CD4-positive, alpha-beta T cell treated with Interleukin-6 at 100 ng/mL for 8 hours (primary cell): Measurements from ENCODE around the gene FAM25G.
"Not testable (repeated sequence)": the region's sequence is repeated elsewhere in the genome, so short reads cannot be mapped to it uniquely, and the experiment has no call there.

Source experiments
- DNase-seq: peaks from one replicate; pipeline ENCODE4 v3.0.0-alpha.2; 2020; ENCODE audit warnings: mixed read lengths, low spot score

The FAM25G gene

DNA sequence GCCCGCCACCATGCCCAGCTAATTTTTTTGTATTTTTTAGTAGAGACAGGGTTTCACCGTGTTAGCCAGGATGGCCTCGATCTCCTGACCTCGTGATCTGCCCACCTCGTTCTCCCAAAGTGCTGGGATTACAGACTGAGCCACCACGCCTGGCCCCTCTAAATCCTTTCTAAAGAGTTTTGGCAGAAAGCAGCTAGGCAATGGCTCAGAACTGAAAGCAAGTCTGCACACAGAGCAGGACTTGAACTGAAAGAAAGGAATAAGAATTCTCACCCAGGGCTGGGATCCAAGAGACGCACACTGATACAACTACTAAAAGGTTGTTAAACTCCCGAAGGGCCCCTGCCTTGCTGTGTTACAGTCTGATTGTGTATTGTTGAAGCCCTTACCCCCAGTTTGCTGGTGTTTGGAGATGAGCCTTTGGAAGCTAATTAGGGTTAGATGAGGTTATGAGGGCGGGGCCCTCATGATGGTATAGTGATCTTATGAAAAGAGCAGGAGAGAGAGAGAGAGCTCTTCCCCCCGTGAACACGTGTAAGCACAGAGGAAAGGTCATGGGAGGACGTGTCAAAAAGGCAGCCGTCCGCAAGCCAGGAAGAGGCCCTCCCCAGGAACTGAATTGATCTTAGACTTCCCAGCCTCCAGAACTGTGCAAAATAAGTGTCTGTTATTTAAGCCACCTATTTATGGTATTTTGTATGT lies 26.1 kb downstream of the FAM25G start:
- DNase-seq: not testable (repeated sequence)

DNA sequence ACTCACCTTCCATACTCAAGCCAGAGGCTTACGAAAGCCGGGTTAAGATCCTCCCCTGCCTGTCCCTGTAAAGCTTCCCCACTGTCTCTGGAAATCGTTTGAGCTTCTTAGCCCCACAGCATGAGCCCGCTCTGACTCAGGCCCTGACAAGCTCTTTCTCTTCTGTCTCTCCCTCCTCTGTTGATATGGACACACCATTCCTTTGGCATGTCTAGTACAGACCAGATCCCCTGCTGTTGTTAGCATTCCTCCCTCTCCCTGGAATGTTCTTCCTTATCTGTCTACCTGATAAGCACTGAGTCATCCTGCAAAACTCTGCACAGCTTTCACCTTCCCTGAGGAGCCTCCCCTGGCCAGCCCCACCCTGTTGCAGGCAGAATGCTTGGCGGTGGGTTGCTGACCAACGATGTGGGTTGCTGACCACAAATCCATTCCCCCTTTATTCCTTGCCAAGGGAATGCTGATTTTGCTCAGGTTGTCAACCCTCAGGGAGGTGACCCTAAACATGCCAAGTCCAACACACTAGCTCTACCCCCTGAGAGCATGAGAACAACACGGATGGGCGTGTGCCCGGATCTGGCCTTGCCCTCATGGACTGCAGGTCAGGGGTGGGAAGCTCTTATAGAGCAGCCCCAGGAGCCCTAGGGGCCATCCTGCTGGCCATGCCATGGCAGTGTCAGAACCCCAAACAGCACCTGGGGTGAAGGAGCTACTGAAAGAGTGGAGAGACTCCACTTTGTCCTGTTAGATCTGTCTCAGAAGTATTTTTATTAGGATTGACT lies 28.7 kb downstream of the FAM25G start:
- DNase-seq: not testable (repeated sequence)

DNA sequence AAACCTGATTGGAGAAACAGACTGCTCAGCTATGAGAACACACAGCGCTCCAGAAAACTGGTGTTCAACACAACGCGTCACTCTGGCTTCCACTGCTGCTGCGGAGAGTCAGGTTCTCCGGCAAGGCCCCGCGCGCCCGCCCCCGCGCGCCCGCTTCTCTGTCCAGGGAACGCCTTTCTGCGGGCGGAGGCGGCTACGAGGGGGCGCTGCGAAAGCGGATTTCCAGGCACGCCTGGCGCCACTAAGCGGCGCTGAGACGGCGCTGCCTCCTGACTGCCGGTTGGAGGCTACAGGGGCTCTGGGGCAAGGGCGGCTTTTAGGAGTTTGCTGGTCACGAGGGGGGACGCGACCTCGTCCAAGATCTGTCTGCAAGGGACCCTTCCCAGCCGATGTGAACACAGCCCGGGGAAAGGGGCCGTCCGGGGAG lies 30.2 kb downstream of the FAM25G start:
- DNase-seq: not testable (repeated sequence)

DNA sequence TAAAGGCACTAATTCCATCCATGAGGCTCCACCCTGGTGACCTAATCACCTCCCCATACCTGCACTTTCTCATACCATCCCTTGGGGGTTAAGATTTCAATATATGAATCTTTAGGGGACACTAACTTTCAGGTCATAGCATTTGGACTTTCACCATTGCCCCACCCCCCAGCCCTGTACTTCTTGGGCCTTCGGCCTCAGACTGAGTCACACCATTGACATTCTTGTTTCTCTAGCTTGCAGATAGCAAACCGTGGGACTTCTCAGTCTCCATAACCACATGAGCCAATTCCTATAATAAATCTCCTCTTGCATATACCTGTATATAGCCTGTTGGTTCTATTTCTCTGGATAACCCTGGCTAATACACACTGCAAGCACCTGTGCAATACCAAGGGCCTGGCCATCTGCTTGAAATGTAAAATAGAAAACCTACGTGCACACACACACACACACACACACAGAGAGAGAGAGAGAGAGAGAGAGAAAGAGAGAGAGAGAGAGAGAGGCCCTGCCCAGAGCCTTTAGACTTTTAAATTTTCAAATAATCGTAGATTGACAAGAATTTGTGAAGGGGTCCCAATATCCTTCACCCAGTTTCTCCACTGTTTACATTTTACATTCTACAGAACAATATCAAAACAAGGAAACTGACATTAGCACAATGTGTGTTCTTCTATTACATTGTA lies 32.9 kb downstream of the FAM25G start:
- no peak for DNase-seq

DNA sequence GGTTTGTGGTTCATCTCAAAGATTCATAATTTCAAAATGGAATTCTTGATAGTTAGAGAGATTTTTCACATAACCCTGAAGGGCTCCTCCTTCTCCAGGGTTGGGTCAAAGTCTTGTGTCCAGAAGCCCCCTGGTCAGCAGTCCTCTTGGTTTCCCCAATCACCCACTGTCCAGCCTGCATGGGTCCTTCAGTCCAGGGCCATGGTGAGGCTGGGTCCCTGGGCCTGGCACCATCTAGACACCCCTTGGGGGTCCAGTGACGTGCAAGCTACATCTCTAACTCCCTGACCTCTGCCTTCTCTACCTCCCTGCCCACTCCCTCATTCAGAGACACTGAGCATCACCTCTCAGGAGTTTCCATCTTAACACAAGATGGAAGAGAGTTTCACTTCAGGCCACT lies 33.7 kb downstream of the FAM25G start:
- no peak for DNase-seq

DNA sequence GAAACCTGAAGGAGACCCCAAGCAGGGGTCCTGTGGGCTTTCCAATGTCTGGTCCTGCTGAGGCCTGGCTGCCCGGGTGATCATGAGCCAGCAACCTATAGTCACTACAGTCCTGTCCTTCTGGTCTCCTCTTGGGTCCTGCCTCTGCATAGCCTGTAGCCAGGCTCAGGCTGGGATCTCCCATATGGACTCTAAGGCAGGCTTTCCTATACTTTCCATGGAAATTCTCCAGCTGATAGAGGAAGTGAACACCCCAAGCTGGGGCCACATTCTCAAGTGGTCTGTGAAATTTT lies 34.0 kb downstream of the FAM25G start:
- no peak for DNase-seq

DNA sequence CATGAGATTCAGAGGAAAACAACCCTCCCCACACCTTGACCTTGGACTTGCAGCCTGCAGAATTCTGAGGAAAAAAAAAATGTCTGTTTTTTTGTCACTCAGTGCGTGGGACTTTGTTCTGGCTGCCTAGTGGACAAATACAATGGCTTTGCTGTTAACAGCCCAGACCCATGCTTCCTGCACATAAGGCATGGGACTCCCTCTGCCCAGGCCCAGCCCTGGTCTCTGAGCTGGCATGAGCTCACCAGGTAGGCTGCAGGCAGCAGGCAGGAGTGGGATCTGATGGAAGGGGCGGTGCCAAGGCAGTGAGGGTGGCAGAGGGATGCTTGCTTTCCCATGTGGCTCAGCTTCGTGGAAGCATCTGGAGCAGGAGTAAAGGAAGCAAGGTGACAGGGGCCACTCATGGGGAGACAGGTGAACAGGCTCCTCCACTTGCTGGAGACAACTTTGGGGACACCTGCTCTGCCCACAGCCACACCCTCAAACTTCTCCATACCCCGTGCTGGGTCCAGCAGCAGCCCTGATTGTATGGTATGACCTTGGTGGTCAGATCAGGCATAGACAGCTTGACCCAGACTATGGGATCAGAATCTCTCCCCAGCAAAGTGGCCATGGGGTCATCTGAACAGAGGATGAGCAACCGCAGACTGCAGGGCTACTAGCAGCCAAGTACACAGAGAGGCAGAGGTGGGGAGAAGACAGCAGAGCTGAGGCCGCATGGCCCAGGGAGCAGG lies 34.5 kb downstream of the FAM25G start:
- DNase-seq: no peak

DNA sequence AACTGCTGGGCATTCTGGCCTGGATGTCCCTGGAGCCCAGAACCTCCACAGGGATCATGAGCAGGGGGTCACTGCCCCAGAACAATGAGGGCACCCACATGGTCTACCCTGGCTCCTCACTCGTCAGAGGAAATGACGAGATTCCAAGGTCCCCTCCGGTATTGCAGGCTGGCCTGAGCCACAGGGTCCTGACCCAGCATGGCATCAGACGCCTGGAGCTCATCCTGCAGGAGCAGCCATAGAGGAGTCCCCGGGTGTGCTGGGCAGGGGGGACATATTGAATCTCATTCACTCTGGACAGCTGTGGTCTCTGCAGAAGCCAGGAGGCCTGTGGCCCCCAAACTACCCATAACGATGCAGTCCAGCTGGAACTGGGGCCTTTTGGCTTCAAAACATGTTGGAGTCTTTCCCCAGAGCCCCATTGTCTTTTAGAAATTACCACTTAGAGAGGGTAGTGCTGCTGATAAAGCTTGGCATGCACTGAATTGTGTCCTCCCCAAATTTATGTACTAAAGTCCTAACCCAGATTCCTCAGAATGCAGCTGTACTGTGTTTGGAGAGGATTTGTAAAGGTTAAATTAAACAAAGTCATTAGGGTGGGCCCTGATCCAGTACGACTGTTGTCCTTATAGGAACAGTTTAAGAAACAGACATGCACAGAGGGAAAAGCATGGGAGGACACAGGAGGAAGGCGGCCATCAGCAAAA lies 35.3 kb downstream of the FAM25G start:
- DNase-seq: no peak

DNA sequence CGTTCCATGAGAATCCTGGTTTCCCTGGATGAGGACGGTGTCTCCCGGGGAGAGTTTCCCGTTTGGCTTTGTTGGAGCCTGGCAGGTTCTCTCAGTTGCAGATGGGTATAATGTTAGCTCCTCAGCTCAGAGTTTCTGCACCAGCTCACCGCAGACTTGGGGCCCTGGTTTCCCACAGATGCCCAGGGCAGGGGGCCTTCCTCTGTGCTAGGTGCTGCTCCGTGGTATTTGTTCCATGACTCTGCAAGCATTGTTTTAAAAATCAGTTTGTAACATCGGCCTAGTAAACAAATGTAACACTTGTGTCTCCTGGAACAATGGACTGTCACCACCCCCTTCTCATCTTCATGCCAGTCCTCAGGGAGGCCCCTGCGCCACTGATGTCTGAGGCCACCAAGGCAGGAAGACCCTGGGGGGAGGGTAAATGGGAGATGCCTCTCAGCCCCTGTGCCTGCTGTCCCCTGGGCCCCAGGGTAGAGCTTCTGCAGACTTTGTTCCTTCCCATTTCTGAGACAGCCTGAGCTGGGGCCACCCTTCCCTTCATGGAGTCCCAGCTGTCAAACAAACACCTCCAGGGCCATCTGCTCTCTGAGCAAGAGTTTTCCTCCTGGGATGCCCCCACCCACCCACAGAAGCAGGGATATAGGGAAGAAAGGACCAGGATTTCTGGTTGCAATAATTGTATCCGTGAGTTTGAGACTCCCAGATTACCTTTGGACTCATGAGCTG lies 36.0 kb downstream of the FAM25G start:
- not testable (repeated sequence) for DNase-seq

DNA sequence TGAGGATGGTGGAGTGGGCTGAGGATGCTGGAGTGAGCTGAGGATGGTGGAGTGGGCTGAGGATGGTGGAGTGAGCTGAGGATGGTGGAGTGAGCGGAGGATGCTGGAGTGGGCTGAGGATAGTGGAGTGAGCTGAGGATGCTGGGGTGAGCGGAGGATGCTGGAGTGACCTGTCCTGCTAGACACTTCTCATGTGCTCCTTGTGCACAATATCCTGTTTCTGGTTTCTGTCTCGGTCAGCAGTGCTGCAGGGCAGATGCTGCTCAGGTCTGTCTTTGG lies 36.8 kb downstream of the FAM25G start:
- no peak for DNase-seq

DNA sequence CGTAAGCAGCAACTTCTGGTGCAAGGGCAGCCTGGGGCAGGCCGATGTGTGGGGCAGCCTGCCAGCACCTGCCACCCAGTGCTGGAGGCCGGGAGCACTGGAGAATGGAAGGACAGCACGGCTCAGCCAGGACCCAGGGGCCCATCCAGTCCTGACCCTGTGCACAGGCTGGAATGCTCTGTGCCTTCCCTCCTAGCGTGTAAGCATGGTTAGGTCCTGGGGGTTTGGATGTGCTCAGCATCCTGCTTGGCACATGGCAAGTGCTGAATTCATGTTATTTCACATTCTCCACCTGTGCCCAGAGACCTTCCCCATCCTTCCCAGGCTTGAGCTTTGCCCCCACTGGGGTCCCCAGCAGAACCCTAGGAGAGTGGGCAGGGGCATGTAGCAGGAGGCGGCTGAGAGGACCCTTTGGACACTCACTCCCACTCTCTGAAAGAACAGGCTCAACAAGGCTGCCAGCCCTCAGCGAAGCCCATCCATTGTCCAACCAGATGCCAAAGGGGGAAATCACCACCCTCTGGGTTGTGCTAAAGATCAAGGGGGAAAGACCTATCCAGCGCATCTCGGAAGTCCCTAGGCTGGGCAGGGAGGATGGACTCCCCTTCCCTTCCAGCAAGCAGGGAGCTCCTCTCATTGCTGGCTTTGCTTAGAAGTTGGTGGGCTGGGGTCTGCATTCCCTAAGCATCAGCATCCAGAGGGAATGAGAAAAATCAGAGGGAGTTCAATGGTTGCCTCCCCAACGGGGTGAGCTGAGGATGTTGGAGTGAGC lies 37.3 kb downstream of the FAM25G start:
- no peak for DNase-seq

DNA sequence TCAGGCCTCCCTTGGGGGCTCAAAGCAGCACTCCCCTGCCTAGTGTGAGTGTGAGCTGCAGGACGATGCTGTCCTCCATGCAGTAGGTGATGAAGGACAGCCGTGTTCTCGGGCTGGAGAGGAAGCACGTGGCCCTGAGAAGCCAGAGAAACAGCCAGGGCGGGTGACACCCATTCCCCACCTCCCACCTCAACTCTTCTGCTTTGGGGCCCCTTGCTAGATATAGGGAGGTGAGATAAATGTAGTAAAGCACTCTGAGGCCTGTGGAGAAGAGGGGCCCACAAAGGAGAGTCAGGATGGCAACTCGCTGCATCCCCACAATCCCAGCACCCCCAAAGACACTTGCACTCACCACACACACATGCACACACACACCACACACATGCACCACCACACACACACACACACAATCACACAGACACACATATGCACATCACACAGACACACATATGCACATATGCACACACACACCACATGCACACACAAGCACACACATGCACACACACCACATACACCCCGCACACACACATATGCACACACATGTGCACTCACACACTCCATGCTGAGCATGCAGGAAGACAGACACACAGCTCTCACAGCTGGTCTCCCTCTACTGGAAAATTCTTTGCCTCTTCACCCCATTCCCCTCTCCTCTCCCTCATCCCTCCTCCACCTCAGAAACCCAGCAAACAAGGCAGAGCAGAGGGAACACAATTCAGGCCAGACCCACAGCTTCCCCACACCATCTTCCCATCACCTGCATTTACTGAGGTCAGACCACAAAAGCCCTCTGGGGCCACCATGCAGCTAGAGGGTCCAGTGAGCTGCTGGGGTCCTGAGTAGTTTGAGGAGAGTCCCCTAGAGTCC lies 38.1 kb downstream of the FAM25G start:
- no peak for DNase-seq

DNA sequence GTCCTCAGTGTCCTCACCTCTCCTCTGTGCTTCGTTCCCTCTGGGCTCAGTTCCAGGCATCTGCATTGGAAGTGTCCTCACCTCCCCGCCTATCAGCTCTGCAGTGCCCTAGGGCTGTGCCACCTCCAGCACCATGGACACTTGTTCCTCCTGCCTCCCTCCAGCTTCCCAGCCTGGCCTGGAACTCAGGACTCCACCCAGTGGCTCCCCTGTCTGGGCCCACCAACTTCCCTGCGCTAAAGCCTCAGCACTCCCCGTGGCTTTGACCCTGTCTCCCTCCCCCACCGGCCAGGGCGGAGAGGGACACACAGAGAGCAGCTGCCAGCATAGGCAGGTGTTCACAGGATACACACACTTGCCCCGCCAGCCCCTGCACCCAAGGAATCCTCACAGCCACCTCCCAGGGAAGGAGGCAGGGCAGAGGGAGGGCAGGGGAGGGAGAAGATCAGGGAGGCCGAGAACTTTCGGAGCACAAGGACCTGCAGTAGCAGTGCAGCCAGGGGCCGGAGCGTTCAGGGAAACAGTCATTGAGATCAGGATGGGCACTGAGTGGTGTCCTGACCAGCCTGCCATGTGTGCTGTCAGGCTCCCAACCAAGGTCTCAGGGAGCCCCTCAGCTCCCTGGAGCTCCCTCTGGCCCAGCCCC lies 38.9 kb downstream of the FAM25G start:
- no peak for DNase-seq

DNA sequence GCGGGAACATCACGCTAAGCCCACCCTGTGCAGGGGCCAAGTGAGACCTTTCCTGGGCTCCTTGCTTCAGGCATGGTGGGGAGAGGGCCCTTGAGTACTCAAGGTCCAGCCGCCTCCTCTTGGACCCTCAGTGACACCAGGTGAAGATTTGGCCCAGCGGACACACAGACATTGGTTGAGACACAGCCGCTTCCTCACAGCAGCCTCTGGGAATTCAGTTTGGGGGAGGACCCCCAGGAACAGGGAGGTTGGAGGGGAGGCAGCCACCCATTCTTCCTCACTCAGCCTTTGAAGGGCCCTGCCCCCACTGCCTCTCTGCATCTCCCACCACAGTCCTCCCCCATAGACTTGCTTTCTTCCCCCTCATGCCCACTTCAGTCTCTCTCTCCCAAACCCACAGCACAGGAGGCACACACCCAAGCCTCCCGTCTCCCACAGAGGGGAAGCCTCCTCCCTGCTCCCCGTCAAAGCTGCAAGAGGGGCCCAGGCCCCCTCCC lies 39.5 kb downstream of the FAM25G start:
- DNase-seq: no peak

DNA sequence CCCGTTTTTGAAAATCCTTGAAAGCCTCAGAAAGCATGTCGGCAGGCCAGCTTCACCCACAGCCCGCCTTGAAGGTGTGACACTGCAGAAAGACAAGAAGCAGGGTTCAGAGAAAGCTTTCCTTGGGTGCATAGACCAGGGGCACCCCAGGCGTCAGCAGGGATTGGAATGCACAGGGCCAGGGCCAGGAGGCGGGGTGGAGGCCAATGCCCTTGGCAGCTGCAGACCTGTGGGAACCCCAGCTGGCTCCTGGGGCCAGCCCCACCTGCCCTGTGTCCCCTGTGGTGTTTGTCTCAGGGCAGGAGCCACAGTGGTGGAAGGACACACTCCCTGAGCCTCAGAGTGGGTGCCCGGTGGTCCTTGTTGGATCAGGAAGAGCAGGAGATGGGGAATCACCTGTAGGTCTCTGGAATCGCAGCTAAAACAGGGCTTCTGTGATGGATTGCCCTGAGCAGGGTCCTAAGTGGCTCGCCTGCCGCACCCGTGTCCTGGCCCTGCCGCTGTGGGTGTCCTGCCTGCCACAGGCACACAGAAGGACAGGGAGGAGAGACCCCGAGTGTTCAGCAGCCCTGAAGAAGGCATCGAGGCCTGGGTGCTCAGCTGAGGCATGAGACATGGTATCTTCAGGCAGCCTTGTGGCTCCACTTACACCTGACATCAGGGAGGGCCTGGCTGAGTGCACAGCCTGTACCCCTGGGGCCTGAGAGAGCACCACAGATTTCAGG lies 40.1 kb downstream of the FAM25G start:
- no peak for DNase-seq

DNA sequence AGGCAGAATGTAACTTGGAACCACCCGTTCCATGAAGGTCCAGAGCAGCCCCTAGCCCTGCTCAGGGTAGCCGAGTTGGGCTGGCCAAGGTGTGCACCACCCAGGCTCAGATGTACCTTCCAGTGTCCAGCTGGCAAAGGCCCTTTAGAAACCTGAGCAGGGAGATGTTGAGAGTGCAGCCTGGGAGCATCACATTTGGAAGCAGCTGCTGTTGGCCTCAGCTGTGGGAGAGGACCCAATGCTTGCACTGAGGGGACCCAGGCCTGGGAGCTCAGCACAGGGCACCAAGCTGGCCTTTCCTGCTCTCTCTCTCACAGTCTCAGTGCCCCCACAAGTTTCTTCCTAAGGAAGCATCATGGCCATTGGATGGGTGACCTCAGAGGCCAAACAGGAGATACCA lies 41.1 kb downstream of the FAM25G start:
- DNase-seq: no peak

DNA sequence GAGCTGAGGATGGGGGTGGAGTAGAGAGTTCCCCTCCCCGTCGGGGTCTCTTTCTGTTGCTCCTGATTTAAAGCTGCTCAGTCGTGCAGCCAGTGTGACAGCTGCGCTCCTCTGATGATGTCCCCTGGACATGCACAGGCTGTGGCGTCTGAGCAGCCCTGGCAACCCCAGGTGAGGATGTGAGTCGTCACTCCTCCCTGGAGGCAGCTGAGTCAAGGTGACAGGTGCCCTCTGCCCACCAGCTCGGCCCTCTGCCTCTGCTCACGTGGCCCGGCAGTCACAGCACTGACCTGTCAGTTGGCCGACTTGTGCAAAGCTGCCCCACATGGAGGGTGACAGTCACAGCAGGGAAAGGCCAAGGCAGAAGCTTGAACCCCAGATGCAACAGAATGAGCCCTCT lies 41.5 kb downstream of the FAM25G start:
- DNase-seq: no peak
